AML-193 (cell line): ENCODE measurements around the gene NIT1.
A peak's percentile ranks its signal among the peaks of the same experiment; 100 is the strongest.

Experiments
- DNase-seq, 2 experiments: peaks; one replicate each; lab custom pipeline; 2025; lab: John Stamatoyannopoulos, UW

Gene NIT1

GRCh38 chr1:161084597-161084988 is 33.3 kb upstream of the NIT1 start:
- DNase-seq = no peak

DNA sequence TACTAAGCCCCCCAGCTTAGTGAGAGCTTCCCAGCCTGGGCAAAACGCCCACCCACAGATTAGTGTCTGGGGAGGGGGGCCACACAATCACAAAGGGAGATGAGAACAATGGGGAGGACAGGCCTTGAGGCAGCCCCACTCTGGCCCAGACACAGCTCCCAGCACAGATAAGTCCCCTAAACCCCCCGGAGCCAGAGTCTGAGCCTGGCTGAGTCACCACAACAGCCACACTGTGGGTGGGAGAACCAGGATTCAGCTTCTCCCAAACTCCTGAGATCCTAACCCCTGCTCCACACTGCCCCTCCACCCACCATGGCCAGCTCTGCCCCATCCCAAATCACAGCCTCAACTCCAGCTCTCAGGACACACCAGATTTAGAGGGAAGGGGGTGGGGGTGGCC is 32.7 kb upstream of the NIT1 start:
- no peak for DNase-seq

- no peak for DNase-seq
Observed at GRCh38 chr1:161086457-161086856, 31.4 kb upstream of the NIT1 start.

DNA sequence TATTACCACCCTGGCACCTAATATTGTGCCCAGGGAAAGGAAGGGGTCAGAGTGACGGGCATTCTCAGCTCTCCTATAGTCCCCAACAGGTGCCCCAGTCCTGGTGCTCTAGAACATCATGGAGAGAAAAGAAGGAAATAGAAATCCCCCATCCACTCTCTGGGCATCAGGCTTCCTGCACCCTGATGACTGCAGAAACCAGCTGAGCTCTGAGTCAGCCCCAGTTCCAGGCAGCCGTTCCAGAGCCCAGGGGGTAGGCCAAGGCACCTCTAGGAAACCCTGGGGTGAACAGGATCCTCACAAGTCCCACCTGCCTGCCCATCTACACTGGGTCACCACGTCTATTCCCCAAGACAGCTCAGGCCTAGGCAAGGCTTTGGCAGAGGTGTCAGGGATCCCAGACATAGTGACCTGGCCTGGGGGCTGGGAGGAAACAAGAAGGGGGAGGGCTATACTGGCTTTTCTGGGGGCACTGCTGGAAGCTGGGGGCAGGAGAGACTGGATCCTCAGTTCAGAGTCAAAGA is 29.3 kb upstream of the NIT1 start:
- no peak for DNase-seq

- DNase-seq = no peak
Observed at GRCh38 chr1:161089251-161089924, 28.5 kb upstream of the NIT1 start, which contains the start of gene NECTIN4. Gene NECTIN4 (minus strand): TSS chr1:161089558. CDS start chr1:161089296, 262 bp downstream.

- no peak for DNase-seq
Observed at GRCh38 chr1:161089938-161090337, 28.0 kb upstream of the NIT1 start.

GRCh38 chr1:161090617-161091016 is 27.3 kb upstream of the NIT1 start:
- DNase-seq = no peak

DNA sequence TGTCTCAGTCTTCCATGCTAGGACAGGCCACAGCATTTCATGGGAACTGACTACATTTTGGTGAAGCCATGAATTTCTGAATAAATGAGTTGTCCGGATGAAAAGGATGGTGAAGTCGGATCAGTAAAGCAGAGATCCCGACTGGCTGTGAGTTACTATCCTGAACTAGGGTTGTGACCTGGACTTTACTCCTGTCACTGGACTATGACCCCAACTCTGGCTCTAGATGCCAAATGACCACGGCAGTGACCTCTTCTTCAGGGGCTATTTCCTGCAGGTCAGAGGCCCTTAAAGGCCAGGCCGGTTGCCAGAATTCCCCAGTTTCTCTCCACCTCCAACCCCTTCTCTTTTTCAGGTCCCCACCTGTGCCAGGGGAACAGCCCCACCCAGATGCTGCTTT is 26.8 kb upstream of the NIT1 start:
- no peak for DNase-seq

- no peak for DNase-seq
Observed at GRCh38 chr1:161091796-161092507, 26.0 kb upstream of the NIT1 start.

DNA sequence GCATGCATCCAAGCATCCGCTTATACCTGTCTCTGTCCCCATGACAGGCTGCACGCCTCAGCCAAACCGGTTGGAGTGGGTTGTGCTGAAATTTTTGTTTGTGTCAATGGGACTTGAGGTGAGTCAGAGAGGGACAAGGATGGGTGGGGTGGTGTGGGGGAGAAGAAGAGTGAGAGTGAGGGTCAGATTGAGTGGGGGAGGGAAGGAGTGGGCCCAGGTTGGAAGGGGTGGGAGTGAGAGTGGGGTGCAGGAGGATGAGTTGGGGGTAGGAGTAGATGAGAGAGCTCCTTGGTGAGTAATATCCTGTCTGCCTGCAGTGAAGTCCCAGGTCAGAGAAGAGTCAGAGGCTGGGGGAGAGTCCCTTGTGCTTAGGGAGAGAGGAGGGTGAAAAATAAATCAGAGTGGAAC is 25.3 kb upstream of the NIT1 start:
- DNase-seq = no peak

DNA sequence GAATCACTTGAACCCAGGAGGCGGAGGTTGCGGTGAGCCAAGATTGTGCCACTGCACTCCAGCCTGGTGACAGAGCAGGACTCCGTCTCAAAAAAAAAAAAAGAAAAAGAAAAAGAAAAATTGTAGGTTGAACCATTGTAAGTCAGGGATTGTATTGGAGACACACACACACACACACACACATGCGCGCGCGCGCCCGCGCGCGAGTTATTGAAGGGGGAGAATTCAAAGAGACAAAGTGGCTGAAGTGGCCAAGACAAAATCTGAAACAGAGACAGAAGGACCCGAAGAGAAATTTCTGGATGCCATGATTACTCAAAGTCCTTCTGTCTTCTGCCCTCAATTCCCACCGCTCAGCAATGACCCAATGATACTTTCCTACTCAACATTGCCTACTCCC is 23.4 kb upstream of the NIT1 start:
- DNase-seq = no peak

GRCh38 chr1:161095230-161095629 is 22.7 kb upstream of the NIT1 start:
- no peak for DNase-seq

DNA sequence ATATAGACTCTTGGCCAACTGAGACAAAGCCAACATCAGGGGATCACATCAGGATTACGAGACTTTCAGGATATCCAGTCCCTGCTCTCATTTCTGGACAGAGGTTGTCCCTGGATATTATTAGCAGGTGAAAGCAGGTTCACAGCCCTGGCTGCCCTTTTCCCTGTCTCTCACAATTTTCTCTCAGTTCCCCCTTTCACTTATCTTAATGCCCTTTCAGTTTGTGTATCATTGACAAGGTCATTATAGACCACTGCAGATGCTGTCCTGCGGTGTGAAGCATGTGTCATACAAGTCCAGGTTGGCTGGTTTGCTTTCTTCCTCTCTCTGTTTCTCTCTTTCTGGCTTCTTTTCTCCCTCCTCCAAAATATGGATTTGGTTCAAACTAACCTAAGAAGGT is 21.9 kb upstream of the NIT1 start:
- no peak for DNase-seq

DNA sequence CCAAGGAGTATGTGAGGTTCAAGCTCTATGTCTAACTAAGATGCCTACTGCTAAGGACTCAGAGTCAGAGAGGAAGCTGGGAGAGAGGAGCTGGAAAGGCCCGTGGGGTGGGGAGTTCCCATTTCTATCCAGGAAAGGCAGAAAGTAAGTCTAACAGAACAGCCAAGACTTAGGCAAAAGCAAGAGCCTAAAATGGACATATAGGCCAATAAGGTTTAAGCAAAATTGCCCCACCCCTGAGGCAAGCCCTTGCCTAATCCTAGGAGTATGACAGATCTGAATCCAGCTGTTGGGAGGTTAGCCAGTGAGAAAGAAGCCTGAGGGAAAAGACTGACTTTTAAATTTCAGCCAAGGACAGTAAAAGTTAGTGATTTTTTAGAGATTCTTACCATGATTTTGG is 21.4 kb upstream of the NIT1 start:
- peak; percentile 61 to 66 for DNase-seq

DNA sequence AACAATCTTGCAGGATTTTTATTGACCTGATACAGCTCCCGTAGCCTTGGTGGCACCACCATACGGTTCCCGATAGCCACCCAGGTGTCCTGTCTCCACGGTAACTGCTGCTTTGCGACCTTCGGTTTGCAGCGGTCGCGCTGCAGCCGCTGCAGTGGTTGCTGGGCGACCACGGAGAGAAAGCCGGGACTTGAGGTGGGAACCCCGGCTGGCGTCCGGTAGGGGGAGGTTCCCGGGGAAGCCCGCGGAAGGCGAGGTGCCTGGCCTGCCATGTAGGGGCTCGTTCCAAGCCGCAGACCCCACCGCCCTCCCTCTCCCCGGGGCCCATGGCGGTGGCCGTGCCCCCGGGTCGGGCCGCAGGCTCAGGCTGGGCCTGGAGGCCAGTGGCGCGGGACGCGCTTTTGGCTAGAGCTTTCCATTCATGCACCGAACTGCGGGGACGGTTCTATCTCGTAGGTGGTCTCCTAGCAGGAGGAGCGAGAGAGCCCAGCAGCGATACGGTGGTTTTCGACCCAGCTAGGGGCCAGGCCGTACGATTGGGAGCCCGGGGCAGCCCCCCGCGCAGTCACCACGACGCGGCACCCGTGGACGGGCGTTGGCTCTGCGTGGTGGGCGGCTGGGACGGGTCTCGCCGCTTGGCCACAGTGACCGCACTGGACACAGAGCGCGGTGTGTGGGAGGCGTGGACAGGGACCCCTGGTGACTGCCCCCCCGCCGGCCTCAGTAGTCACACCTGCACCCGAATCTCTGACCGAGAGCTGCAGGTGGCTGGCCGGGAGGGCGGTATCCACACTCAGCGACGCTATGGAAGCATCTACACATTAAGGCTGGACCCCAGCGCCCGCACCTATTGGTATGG is 19.5 kb upstream of the NIT1 start, which contains the start of gene KLHDC9:
TSS of gene KLHDC9 (plus strand) at position 152 of the 859 bp plus-strand sequence. CDS start at position 327, 175 bp downstream.
- no peak for DNase-seq

GRCh38 chr1:161099090-161099802 is 18.7 kb upstream of the NIT1 start:
- no peak for DNase-seq

DNA sequence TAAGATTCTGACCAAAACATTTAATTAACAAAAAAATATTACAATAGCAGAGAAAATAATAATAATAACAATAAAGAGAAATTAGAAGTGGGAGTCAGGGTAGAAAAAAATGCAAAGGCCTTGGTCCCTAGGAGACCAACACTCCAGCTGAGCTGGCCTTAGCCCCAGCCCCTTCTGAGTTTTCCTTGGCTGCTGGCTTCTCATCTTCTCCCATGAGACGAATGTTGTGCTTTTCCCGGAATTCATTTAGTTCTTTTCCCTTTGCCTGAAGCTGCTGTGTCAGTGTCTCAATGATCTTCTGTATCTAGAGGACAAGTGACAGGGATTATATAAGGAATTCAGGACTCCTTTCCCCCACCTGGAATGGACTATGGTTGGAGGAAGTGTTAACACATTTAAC is 17.3 kb upstream of the NIT1 start:
- no peak for DNase-seq

DNA sequence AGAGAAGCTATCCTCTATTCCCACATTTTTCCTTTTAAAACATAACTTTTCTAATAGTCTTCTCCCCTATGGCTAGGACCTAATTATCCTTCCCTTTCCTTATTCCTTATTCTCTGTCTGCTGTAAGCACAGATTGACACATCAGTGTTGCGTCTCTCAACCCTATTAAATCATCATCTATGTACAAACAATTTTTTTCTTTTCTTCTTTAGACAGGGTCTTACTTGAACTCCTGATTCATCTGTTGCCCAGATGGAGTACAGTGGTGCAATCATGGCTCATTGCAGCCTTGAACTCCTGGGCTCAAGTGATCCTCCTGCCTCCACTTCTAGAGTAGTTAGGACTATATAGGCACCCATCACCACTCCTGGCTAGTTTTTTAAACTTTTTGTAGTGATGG is 11.5 kb upstream of the NIT1 start:
- no peak for DNase-seq

DNA sequence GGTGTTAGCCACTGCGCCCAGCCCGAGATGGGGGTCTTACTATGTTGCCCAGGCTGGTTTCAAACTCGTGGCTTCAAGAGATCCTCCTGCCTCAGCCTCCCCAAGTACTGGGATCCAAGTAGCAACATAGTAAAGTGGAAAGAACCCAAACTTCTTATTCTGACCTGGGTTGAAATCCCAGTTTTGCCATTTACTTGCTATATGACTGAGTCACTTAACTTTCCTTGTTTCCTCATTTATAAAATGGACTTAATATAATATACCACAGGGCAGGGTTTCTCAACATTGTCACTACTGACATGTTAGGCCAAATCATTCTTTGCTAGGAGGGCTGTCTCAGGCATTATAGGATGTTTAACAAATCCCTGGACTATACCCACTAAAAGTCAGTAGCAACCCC is 6.8 kb upstream of the NIT1 start:
- no peak for DNase-seq

GRCh38 chr1:161111527-161111926 is 6.4 kb upstream of the NIT1 start:
- DNase-seq = peak in 1 of 2 experiments; percentile 16

- no peak for DNase-seq
Observed at GRCh38 chr1:161113915-161114314, 4.0 kb upstream of the NIT1 start.

- no peak for DNase-seq
Observed at GRCh38 chr1:161114556-161114955, 3.3 kb upstream of the NIT1 start.
